Spleen (tissue), 11 donors: ENCODE measurements around the gene HIF3A. TPM values are rescaled to one million over a fixed set of nuclear protein-coding genes. Genes with fewer than 3 reads are reported as not detected.
A peak's percentile ranks its signal among the peaks of the same experiment; 100 is the strongest.

Experiments used
- DNase-seq: peaks from one replicate; pipeline ENCODE4 v3.0.0-alpha.2; 2020
- H3K27ac ChIP-seq, 8 donors: fragments of 200-600 bp; sonication (generic) in 7 of 8; 1 replicate in 4 of 8; 2 replicates in 4 of 8; pipeline versions ENCODE4 v1.5.0 to v1.8.0; 2016 to 2021; ENCODE audit warnings: inconsistent platforms in 4 of 8, mild to moderate bottlenecking in 4 of 8, moderate library complexity in 1 of 8
- H3K27me3 ChIP-seq, 7 donors: fragments of 200-600 bp; sonication (generic) in 6 of 7; replicated peaks in 1 of 7; 1 replicate in 4 of 7; 2 replicates in 3 of 7; pipeline versions ENCODE4 v1.5.0 to v1.8.0; 2016 to 2021; ENCODE audit warnings: inconsistent platforms in 3 of 7, mild to moderate bottlenecking in 1 of 7
- H3K36me3 ChIP-seq, 6 donors: fragments of 200-600 bp; sonication (generic) in 5 of 6; 1 replicate in 4 of 6; 2 replicates in 2 of 6; pipeline versions ENCODE4 v1.5.0 to v1.8.0; 2016 to 2021; ENCODE audit warnings: inconsistent platforms in 2 of 6
- H3K4me1 ChIP-seq, 6 donors: fragments of 200-600 bp; sonication (generic) in 5 of 6; 1 replicate in 3 of 6; 2 replicates in 3 of 6; pipeline versions ENCODE4 v1.5.0 to v1.8.0; 2016 to 2021; ENCODE audit warnings: inconsistent platforms in 3 of 6
- H3K4me3 ChIP-seq, 8 donors: fragments of 200-600 bp; sonication (generic) in 7 of 8; 1 replicate in 4 of 8; 2 replicates in 4 of 8; pipeline versions ENCODE4 v1.5.0 to v1.8.0; 2016 to 2021; ENCODE audit warnings: inconsistent platforms in 4 of 8, mild to moderate bottlenecking in 4 of 8, moderate library complexity in 2 of 8
- H3K9me3 ChIP-seq, 8 donors: fragments of 200-600 bp; sonication (generic) in 7 of 8; 1 replicate in 4 of 8; 2 replicates in 4 of 8; pipeline versions ENCODE4 v1.5.0 to v1.8.0; 2016 to 2021; ENCODE audit warnings: inconsistent platforms in 4 of 8
- POLR2A ChIP-seq, 3 donors: fragments of 450-650 bp; IDR thresholded peaks; one replicate each; pipeline ENCODE4 v1.5.1; 2017; ENCODE audit warnings: antibody characterized with exemption in 3 of 3, mild to moderate bottlenecking in 1 of 3
- POLR2AphosphoS5 ChIP-seq, 3 donors: sonication (generic); formaldehyde crosslinking; IDR thresholded peaks; one replicate each; pipeline ENCODE4 v1.5.1; 2017; ENCODE audit warnings: antibody characterized with exemption in 3 of 3
- WGBS, 5 donors: extraction: QIAGEN DNeasy Blood & Tissue Kit in 3 of 5; methylation state at CpG; one replicate each; pipeline versions ENCODE4 v1.1.5 to v1.1.7; 2013 to 2018; 5-methylcytosine and 5-hydroxymethylcytosine counted together
- intact Hi-C: fragments of 100-400 bp; cut with DNase I; formaldehyde crosslinking; loops from one replicate; pipeline ENCODE4 v1.15.0; 2023; ENCODE audit warnings: low total_unique reads
- polyA plus RNA-seq, 3 donors: library from polyadenylated mRNA; stranded (reverse); fragments of 200-250 nt; gene quantifications; one replicate each; pipeline ENCODE4 v1.2.1, GENCODE V29; 2013
- total RNA-seq, 7 donors: library from RNA; depleted of rRNA in 3 of 7; stranded (reverse); fragments of >200 nt in 3 of 7; fragmentation: NEBNext Ultra II Directional in 4 of 7; extraction: Animal tissue kit (Norgen Biotek cat#: 25700) in 4 of 7; gene quantifications; one replicate each; pipeline versions ENCODE4 v1.1.0 to v1.2.1, GENCODE V29; 2016 to 2021
- TF ChIP-seq, protein P1 (sequence below), 11 experiments: fragments of 200-600 bp in 7 of 11; fragments of 450-650 bp in 4 of 11; sonication (generic) in 4 of 11; IDR thresholded peaks in 8 of 11; conservative IDR thresholded peaks in 3 of 11; 1 replicate in 7 of 11; 2 replicates in 4 of 11; pipeline versions ENCODE4 v1.4.0 to v1.8.0; 2016 to 2021; ENCODE audit warnings: antibody characterized with exemption in 11 of 11, inconsistent platforms in 4 of 11, mild to moderate bottlenecking in 1 of 11
- donor health status: healthy with polysubstance abuse.
- donor health status: DM: no; HTN: no; CAD: no; lungs with moderate emphysema.
- donor health status: DM: no; HTN: no; CAD: no.
- donor health status: Bipolar disorder and iron deficiency.
- donor health status: healthy.
- donor health status: DM: no; HTN: no; CAD: no.
- donor health status: DM: yes; HTN: yes; CAD: no.

Gene HIF3A
- total and polyA plus RNA-seq, 10 donors, result 5.0 to 126 (median 78.5) TPM

GRCh38 chr19:46298479-46299003 lies 1.7 kb downstream of the HIF3A start:
- peaks cover 0 to 72% (median 29%) of the 10 kb centered on the region in 6 donors for H3K4me1 ChIP-seq
- H3K27me3 ChIP-seq, result peaks cover 0 to 65% (median 9%) of the 10 kb centered on the region in 7 donors
- H3K36me3 ChIP-seq, result peaks cover 0 to 3% (median 0%) of the 10 kb centered on the region in 6 donors
- no peak for DNase-seq
- H3K27ac ChIP-seq, result peak overlapping the region; percentile 42 to 93 (median 84)
- intact Hi-C loops, result no loop called here
- H3K9me3 ChIP-seq, result no peaks in the 10 kb centered on the region
- TF ChIP-seq POLR2A (IDR thresholded peaks at IDR 0.05) (no peak), POLR2AphosphoS5 (IDR thresholded peaks at IDR 0.05) (no peak)
- TF ChIP-seq, protein P1, sequence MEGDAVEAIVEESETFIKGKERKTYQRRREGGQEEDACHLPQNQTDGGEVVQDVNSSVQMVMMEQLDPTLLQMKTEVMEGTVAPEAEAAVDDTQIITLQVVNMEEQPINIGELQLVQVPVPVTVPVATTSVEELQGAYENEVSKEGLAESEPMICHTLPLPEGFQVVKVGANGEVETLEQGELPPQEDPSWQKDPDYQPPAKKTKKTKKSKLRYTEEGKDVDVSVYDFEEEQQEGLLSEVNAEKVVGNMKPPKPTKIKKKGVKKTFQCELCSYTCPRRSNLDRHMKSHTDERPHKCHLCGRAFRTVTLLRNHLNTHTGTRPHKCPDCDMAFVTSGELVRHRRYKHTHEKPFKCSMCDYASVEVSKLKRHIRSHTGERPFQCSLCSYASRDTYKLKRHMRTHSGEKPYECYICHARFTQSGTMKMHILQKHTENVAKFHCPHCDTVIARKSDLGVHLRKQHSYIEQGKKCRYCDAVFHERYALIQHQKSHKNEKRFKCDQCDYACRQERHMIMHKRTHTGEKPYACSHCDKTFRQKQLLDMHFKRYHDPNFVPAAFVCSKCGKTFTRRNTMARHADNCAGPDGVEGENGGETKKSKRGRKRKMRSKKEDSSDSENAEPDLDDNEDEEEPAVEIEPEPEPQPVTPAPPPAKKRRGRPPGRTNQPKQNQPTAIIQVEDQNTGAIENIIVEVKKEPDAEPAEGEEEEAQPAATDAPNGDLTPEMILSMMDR (IDR thresholded peaks at IDR 0.05 in 8 of 11, conservative IDR thresholded peaks at IDR 0.05 in 3 of 11), result no peak
- WGBS, 5 donors, result 20 to 33% (median 21%) methylated on average over 7 of the region's 7 CpGs
- H3K4me3 ChIP-seq, result peak overlapping the region; percentile 13 to 71 (median 35)

- no peak for TF ChIP-seq POLR2A (IDR thresholded peaks at IDR 0.05)
- peak; percentile 89 to 92 (median 91) for TF ChIP-seq POLR2AphosphoS5 (IDR thresholded peaks at IDR 0.05)
- H3K4me3 ChIP-seq, result peak overlapping the region in 7 of 8 donors; percentile 13 to 71 (median 36)
- H3K9me3 ChIP-seq, result peaks cover 0 to 3% (median 0%) of the 10 kb centered on the region in 8 donors
- WGBS, 5 donors, result 13 to 32% (median 23%) methylated on average over 8 to 11 of the region's 11 CpGs
- H3K27me3 ChIP-seq, result peaks cover 0 to 63% (median 9%) of the 10 kb centered on the region in 7 donors
- peak overlapping the region; percentile 69 to 93 (median 84) for H3K27ac ChIP-seq
- DNase-seq, result peak; percentile 90
- H3K4me1 ChIP-seq, result peaks cover 0 to 76% (median 29%) of the 10 kb centered on the region in 6 donors
- H3K36me3 ChIP-seq, result peaks cover 0 to 9% (median 0%) of the 10 kb centered on the region in 6 donors
- intact Hi-C loops, result no loop called here
Observed at GRCh38 chr19:46299004-46299509, 2.2 kb downstream of the HIF3A start.

DNA sequence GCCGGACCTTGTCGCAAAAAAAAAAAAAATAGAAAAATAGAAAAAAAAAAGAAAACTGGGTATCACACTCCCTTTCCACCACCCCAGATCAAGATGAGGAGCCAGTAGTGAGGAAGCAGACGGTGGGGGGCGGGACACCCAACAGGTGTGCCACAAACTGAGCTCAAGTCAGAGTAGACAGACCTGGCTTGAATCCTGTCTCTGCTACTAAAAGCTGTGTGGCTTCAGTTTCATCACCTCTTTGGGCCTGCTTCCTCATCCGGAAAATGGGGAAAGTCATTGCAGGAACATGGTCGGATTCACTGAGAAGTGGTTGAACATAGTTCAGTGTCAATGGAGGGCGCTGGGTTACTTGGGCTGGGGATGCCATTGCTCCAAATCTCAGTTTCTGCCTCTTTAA lies 2.9 kb downstream of the HIF3A start:
- Histone ChIP-seq H3K36me3 (peaks cover 0 to 15% (median under 1%) of the 10 kb centered on the region in 6 donors), H3K27ac (peak overlapping the region; percentile 69 to 93 (median 84)), H3K4me1 (peaks cover 0 to 76% (median 29%) of the 10 kb centered on the region in 6 donors), H3K9me3 (peaks cover 0 to 5% (median 0%) of the 10 kb centered on the region in 8 donors), H3K27me3 (peaks cover 0 to 56% (median 9%) of the 10 kb centered on the region in 7 donors), H3K4me3 (peak overlapping the region in 5 of 8 donors; percentile 4 to 71 (median 49))
- TF ChIP-seq, protein P1 (IDR thresholded peaks at IDR 0.05 in 8 of 11, conservative IDR thresholded peaks at IDR 0.05 in 3 of 11), result no peak
- TF ChIP-seq POLR2A (IDR thresholded peaks at IDR 0.05), result no peak
- no peak for TF ChIP-seq POLR2AphosphoS5 (IDR thresholded peaks at IDR 0.05)
- intact Hi-C loops, result no loop called here
- no peak for DNase-seq
- WGBS, 5 donors, result 55 to 64% (median 63%) methylated on average over 7 of the region's 7 CpGs

DNA sequence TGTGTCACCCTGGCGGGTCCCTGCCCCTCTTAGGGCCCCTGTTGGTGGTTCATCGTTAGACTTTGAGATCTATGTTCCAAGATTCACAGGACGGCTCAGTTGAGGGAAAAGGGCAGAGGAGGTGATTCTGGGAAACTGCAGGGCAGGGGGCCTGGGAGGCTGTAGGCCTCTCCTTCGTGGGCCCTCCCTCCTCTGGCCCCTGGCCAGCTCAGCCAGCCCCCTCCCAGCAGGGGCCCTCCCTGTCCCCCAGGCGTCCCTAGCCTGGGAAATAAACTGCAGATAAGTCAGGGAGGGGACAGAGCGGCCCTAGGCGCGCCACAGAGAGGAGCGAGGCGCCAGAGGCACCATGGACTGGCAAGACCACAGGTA lies 6.5 kb downstream of the HIF3A start:
- Histone ChIP-seq H3K36me3 (peaks cover 0 to 51% (median 4%) of the 10 kb centered on the region in 6 donors), H3K4me1 (peaks cover 0 to 59% (median 20%) of the 10 kb centered on the region in 6 donors), H3K27me3 (peaks cover 0 to 20% (median 0%) of the 10 kb centered on the region in 7 donors), H3K9me3 (peaks cover 0 to 21% (median 15%) of the 10 kb centered on the region in 8 donors), H3K4me3 (peak overlapping the region in 1 of 8 donors; percentile 33), H3K27ac (peak overlapping the region in 7 of 8 donors; percentile 6 to 93 (median 79))
- WGBS, 5 donors, result 75 to 88% (median 82%) methylated on average over 10 of the region's 10 CpGs
- TF ChIP-seq POLR2AphosphoS5 (IDR thresholded peaks at IDR 0.05) (no peak), POLR2A (IDR thresholded peaks at IDR 0.05) (no peak)
- TF ChIP-seq, protein P1 (IDR thresholded peaks at IDR 0.05 in 8 of 11, conservative IDR thresholded peaks at IDR 0.05 in 3 of 11), result no peak
- intact Hi-C loops, result no loop called here
- no peak for DNase-seq
